Measurements from ENCODE around the gene PTPRG. TPM values are rescaled to one million over a fixed set of nuclear protein-coding genes. Genes with fewer than 3 reads are reported as not detected.

Gene PTPRG
- total and polyA plus RNA-seq, 10 of the 15 experiments (the other 5 are each of a cell fraction or from before 2014, with no cell fraction given): 0.29 to 20.7 (median 1.4) TPM

GRCh38 chr3:61637088-61638051, 76.0 kb downstream of the PTPRG start (continued):
- TF ChIP-seq CBFB (IDR thresholded peaks at IDR 0.05; ENCODE audit: low read depth) (0 out of 2 replicates have a peak, but pooled peaks have one; percentile 23), ZBTB11 (CRISPR knock-in tag; IDR thresholded peaks at IDR 0.05) (no peak), NFYA (IDR thresholded peaks at IDR 0.05; ENCODE audit: borderline replicate concordance, low read depth, low read length) (no peak), SMARCA5 (IDR thresholded peaks at IDR 0.05) (no peak), YY1 (IDR thresholded peaks at IDR 0.05; ENCODE audit: low read depth, low read length) (no peak), RAD21 (IDR thresholded peaks at IDR 0.05; ENCODE audit: insufficient read depth, low read depth, low read length) (no peak), NBN (IDR thresholded peaks at IDR 0.05) (peak; percentile 77), KLF5 (IDR thresholded peaks at IDR 0.05; ENCODE audit: partially characterized antibody) (no peak), ETV6 (conservative IDR thresholded peaks at IDR 0.05 in 1 of 2, IDR thresholded peaks at IDR 0.05 in 1 of 2; ENCODE audit: borderline replicate concordance in 1 of 2, low read depth in 1 of 2) (peak in 1 of 2 experiments; percentile 86; a peak in 2 of 4 replicates), CBX3 (IDR thresholded peaks at IDR 0.05; ENCODE audit: borderline replicate concordance, low read depth) (no peak), MAX (IDR thresholded peaks at IDR 0.05; ENCODE audit: low read depth, low read length) (no peak), MLLT1 (IDR thresholded peaks at IDR 0.05) (peak; percentile 81), E2F8 (IDR thresholded peaks at IDR 0.05; ENCODE audit: low read depth, partially characterized antibody) (no peak), MYB (IDR thresholded peaks at IDR 0.05; ENCODE audit: borderline replicate concordance, low read depth, low read length) (no peak), PBX3 (IDR thresholded peaks at IDR 0.05; ENCODE audit: insufficient replicate concordance, low read depth, low read length) (no peak), NFXL1 (IDR thresholded peaks at IDR 0.05; ENCODE audit: borderline replicate concordance) (0 out of 2 replicates have a peak, but pooled peaks have one; percentile 42), POLR2AphosphoS5 (IDR thresholded peaks at IDR 0.05; ENCODE audit: low read length) (no peak), IRF4 (IDR thresholded peaks at IDR 0.05; ENCODE audit: low read depth, low read length) (peak; percentile 76), BCL11A (IDR thresholded peaks at IDR 0.05; ENCODE audit: low read depth, low read length) (peak; percentile 85), ZZZ3 (IDR thresholded peaks at IDR 0.05; ENCODE audit: control insufficient read depth, insufficient read length, low read depth) (no peak)
